ENCODE measurements around the gene GPATCH8.

DNA sequence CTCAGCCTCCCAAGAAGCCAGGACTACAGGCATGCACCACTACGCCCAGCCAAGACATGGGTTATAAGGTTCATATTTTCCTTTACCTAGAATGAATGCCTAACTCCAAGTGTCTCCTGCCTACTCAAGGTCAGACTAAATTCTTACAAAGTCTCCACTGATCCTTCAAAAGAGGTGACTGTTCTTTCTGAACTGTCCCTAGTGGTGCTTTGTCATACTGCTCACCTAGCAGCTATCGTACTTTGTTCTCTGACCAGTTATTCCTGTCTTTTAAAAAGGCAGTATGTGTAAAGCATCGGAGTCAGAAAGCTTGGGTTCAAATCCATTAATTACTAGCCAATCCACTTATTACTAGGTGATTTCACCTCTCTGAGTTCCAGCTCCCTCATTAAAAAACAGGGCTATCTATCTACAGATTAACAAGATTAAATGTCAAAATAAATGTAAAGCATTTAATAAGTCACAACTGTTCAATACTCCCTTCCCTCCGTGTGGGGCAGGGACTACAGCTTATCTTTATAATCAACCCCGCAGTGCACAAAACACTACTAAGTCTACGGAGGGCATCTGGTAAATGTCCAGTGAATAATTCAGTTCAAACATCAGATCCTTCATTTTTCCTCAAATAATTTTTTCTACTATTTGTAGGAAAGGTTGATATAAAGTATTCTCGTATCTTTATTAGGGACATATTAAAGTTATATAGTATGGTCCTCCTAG, 93.7 kb downstream of the GPATCH8 start:
- TF ChIP-seq, protein P1, sequence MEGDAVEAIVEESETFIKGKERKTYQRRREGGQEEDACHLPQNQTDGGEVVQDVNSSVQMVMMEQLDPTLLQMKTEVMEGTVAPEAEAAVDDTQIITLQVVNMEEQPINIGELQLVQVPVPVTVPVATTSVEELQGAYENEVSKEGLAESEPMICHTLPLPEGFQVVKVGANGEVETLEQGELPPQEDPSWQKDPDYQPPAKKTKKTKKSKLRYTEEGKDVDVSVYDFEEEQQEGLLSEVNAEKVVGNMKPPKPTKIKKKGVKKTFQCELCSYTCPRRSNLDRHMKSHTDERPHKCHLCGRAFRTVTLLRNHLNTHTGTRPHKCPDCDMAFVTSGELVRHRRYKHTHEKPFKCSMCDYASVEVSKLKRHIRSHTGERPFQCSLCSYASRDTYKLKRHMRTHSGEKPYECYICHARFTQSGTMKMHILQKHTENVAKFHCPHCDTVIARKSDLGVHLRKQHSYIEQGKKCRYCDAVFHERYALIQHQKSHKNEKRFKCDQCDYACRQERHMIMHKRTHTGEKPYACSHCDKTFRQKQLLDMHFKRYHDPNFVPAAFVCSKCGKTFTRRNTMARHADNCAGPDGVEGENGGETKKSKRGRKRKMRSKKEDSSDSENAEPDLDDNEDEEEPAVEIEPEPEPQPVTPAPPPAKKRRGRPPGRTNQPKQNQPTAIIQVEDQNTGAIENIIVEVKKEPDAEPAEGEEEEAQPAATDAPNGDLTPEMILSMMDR (IDR thresholded peaks at IDR 0.05 in 8 of 11, conservative IDR thresholded peaks at IDR 0.05 in 3 of 11): no peak
- TF ChIP-seq POLR2A (IDR thresholded peaks at IDR 0.05) (no peak), POLR2AphosphoS5 (IDR thresholded peaks at IDR 0.05) (no peak)
